ENCODE data around the gene PTEN. TPM values are rescaled to one million over a fixed set of nuclear protein-coding genes. Genes with fewer than 3 reads are reported as not detected.

PTEN gene
- total RNA-seq, 1 experiment from 2014 or later: 58.7 TPM

- TF ChIP-seq SRF (IDR thresholded peaks at IDR 0.05; ENCODE audit: low read depth): no peak
- no peak for TF ChIP-seq TCF7L2 (IDR thresholded peaks at IDR 0.05; ENCODE audit: borderline replicate concordance, extremely low read depth, insufficient read depth, insufficient read length)
- TF ChIP-seq ELF1 (IDR thresholded peaks at IDR 0.05; ENCODE audit: borderline replicate concordance, low read depth): no peak
- TF ChIP-seq POLR2AphosphoS5 (IDR thresholded peaks at IDR 0.05; ENCODE audit: low read depth, low read length): no peak
- TF ChIP-seq SP1 (IDR thresholded peaks at IDR 0.05; ENCODE audit: low read depth): no peak
- TF ChIP-seq ATF3 (IDR thresholded peaks at IDR 0.05): no peak
- no peak for TF ChIP-seq CBX3 (IDR thresholded peaks at IDR 0.05; ENCODE audit: low read depth)
- TF ChIP-seq EZH2 (IDR thresholded peaks at IDR 0.05): no peak
- TF ChIP-seq RAD21 (IDR thresholded peaks at IDR 0.05; ENCODE audit: low read depth): no peak
- TF ChIP-seq ZNF274 (IDR thresholded peaks at IDR 0.05; ENCODE audit: low read depth, low read length): no peak
- no peak for TF ChIP-seq EGR1 (IDR thresholded peaks at IDR 0.05; ENCODE audit: low read depth)
- no peak for TF ChIP-seq JUND (IDR thresholded peaks at IDR 0.05)
- TF ChIP-seq MAX (IDR thresholded peaks at IDR 0.05): no peak
- TF ChIP-seq CTCF (IDR thresholded peaks at IDR 0.05 in 2 of 3, conservative IDR thresholded peaks at IDR 0.05 in 1 of 3; ENCODE audit: borderline replicate concordance in 1 of 3, insufficient read depth in 1 of 3, low read depth in 2 of 3, low read length in 2 of 3): no peak
- TF ChIP-seq ZFX (IDR thresholded peaks at IDR 0.05): no peak
- TF ChIP-seq YY1 (IDR thresholded peaks at IDR 0.05; ENCODE audit: extremely low read depth, insufficient replicate concordance, low read depth, low read length): no peak
- TF ChIP-seq FOSL1 (IDR thresholded peaks at IDR 0.05; ENCODE audit: low read depth): no peak
- no peak for TF ChIP-seq SIN3A (IDR thresholded peaks at IDR 0.05; ENCODE audit: low read depth)
- TF ChIP-seq CEBPB (IDR thresholded peaks at IDR 0.05; ENCODE audit: low read depth): no peak
- no peak for TF ChIP-seq POLR2A (IDR thresholded peaks at IDR 0.05; ENCODE audit: borderline replicate concordance, extremely low read depth, insufficient read depth, insufficient read length)
- Histone ChIP-seq H3K9me3 (ENCODE audit: control insufficient read depth in 1 of 2, insufficient read depth in 1 of 2, low read depth in 1 of 2, low read length in 2 of 2) (no peaks in the 10 kb centered on the region), H3K4me3 (replicated peaks in 1 of 2; ENCODE audit: low read depth in 1 of 2, low read length in 2 of 2) (no peak overlapping the region), H3K79me2 (ENCODE audit: insufficient read depth, low read length) (peaks cover 98% of the 10 kb centered on the region), H3K4me2 (ENCODE audit: low read length) (no peak overlapping the region), H3K27me3 (ENCODE audit: insufficient read depth, low read length) (no peaks in the 10 kb centered on the region), H4K20me1 (ENCODE audit: insufficient read depth) (no peaks in the 10 kb centered on the region), H3K4me1 (ENCODE audit: control insufficient read depth in 1 of 2, insufficient read depth in 2 of 2, low read length in 2 of 2) (no peaks in the 10 kb centered on the region), H3K36me3 (ENCODE audit: control insufficient read depth in 1 of 2, insufficient read depth in 2 of 2, low read length in 2 of 2) (0 out of 4 replicates have a peak, but pooled peaks cover 0 to 5% of the 10 kb centered on the region in 2 experiments), H3K27ac (ENCODE audit: low read depth, low read length) (no peak overlapping the region), H3K9ac (ENCODE audit: low read length) (no peak overlapping the region), H2AFZ (ENCODE audit: low read depth, low read length, poor library complexity, severe bottlenecking) (no peak overlapping the region), H3K9me2 (ENCODE audit: insufficient read depth) (no peaks in the 10 kb centered on the region)
- ATAC-seq (no peak), DNase-seq (ENCODE audit: low read depth, low spot score) (no peak)
- intact Hi-C loops (cut with micrococcal nuclease): no loop called here
- ChIA-PET POLR2A (no interaction called here), RAD21 (ENCODE audit: low non-redundant PET in 1 of 2, low total read pairs in 2 of 2, uncharacterized antibody in 2 of 2, unreplicated experiment in 2 of 2) (no interaction called here), CTCF (no interaction called here)
- no TSS peak for BruUV-seq (replicated peaks)
These were observed 9.4 kb downstream of the PTEN start for GRCh38 chr10:87872828-87873227.
